GM12878 (cell line): Measurements from ENCODE around the gene POLR2L. TPM values are rescaled to one million over a fixed set of nuclear protein-coding genes. Genes with fewer than 3 reads are reported as not detected.

Experiments
- ATAC-seq: fragments of 200-7000 bp; cut with Tn5 transposase; 3 replicates; pipeline ENCODE4 v1.9.1; 2020; ENCODE audit warnings: mild to moderate bottlenecking, moderate library complexity
- BruUV-seq: library from RNA; stranded (reverse); fragments of 400-500 nt; replicated peaks from 2 replicates; lab custom pipeline; 2021; lab: Mats Ljungman, UMichigan
- CTCF ChIA-PET: fragments of 300-600 bp; sonication (Branson Sonifier 250); formaldehyde crosslinking; extraction: SDS; loops from one replicate; lab custom pipeline; 2021; ENCODE audit warnings: inconsistent platforms; lab: Yijun Ruan, JAX
- POLR2A ChIA-PET: fragments of 350-600 bp; formaldehyde crosslinking; extraction: SDS; loops from one replicate; lab custom pipeline; 2021; ENCODE audit warnings: inconsistent platforms; lab: Charles Lee
- RAD21 ChIA-PET: fragments of 300-600 bp; sonication (Branson Sonifier 250); formaldehyde crosslinking; loops from one replicate; lab custom pipeline; 2023; ENCODE audit warnings: antibody characterized with exemption; ENCODE audit not compliant: unreplicated experiment; lab: Charles Lee
- SMC1A ChIA-PET: fragments of 300-600 bp; sonication (Branson Sonifier 250); formaldehyde crosslinking; loops from one replicate; lab custom pipeline; 2023; ENCODE audit not compliant: unreplicated experiment, uncharacterized antibody; lab: Charles Lee
- DNase-seq: peaks from one replicate; pipeline ENCODE4 v3.0.0-alpha.2; 2011; ENCODE audit warnings: low read depth, low spot score
- FAIRE-seq: peaks from 3 replicates; lab custom pipeline; 2011; peaks lifted over from hg19 to GRCh38; lab: Jason Lieb, UNC
- H2AFZ ChIP-seq: 2 replicates; pipeline ENCODE4 v1.6.0; 2011; ENCODE audit warnings: low read depth, low read length, control low read depth; ENCODE audit not compliant: control insufficient read depth
- H3K27ac ChIP-seq: 2 replicates; pipeline ENCODE4 v1.5.1; 2011; ENCODE audit warnings: control low read depth; ENCODE audit not compliant: control insufficient read depth, insufficient read depth
- H3K27me3 ChIP-seq, 2 experiments: replicated peaks in 1 of 2; 2 replicates each; pipeline versions ENCODE4 v1.6.0 to v1.6.1; 2011; ENCODE audit warnings: low read length in 1 of 2; ENCODE audit not compliant: control insufficient read depth in 2 of 2, insufficient read depth in 2 of 2
- H3K36me3 ChIP-seq, 2 experiments: 2 replicates each; pipeline ENCODE4 v1.5.1; 2011; ENCODE audit warnings: low read length in 1 of 2; ENCODE audit not compliant: control insufficient read depth in 2 of 2, insufficient read depth in 2 of 2
- H3K4me1 ChIP-seq: 2 replicates; pipeline ENCODE4 v1.6.1; 2011; ENCODE audit warnings: mild to moderate bottlenecking, low read length, moderate library complexity, mixed read lengths; ENCODE audit not compliant: control insufficient read depth, insufficient read depth
- H3K4me2 ChIP-seq: 2 replicates; pipeline ENCODE4 v1.6.0; 2011; ENCODE audit warnings: control low read depth; ENCODE audit not compliant: control insufficient read depth, insufficient read depth
- H3K4me3 ChIP-seq: fragments of 200-600 bp; sonication (generic); 2 replicates; pipeline ENCODE4 v1.5.1; 2016
- H3K79me2 ChIP-seq: 2 replicates; pipeline ENCODE4 v1.6.0; 2011; ENCODE audit warnings: low read length; ENCODE audit not compliant: control insufficient read depth, insufficient read depth
- H3K9ac ChIP-seq: 2 replicates; pipeline ENCODE4 v1.8.0; 2011; ENCODE audit warnings: low read length, control low read depth, mixed read lengths; ENCODE audit not compliant: control insufficient read depth, insufficient read depth
- H3K9me3 ChIP-seq: replicated peaks from 3 replicates; pipeline ENCODE4 v1.5.1; 2011; ENCODE audit warnings: mild to moderate bottlenecking, low read length; ENCODE audit not compliant: control insufficient read depth, insufficient read depth
- H4K20me1 ChIP-seq: 2 replicates; pipeline ENCODE4 v1.6.0; 2011; ENCODE audit not compliant: control insufficient read depth, insufficient read depth
- DPF2 ChIP-seq: fragments of 450-650 bp; IDR thresholded peaks from 2 replicates; pipeline ENCODE4 v1.6.1; 2017; ENCODE audit warnings: mild to moderate bottlenecking
- EGR1 ChIP-seq, 2 experiments: IDR thresholded peaks; 1 replicate in 1 of 2; 2 replicates in 1 of 2; pipeline ENCODE4 v1.6.1; 2011 to 2012; ENCODE audit warnings: low read depth in 2 of 2, low read length in 2 of 2, borderline replicate concordance in 1 of 2, mild to moderate bottlenecking in 1 of 2, moderate library complexity in 1 of 2
- IKZF1 ChIP-seq: fragments of 450-650 bp; conservative IDR thresholded peaks from 2 replicates; pipeline ENCODE4 v1.6.1; 2017; ENCODE audit warnings: antibody characterized with exemption, mild to moderate bottlenecking
- IKZF2 ChIP-seq, 2 experiments: fragments of 450-650 bp; IDR thresholded peaks; 2 replicates each; pipeline ENCODE4 v1.6.1; 2017; ENCODE audit warnings: mild to moderate bottlenecking in 2 of 2, moderate library complexity in 2 of 2
- KDM1A ChIP-seq: fragments of 200-600 bp; sonication (generic); IDR thresholded peaks from 2 replicates; pipeline ENCODE4 v1.6.1; 2016; ENCODE audit warnings: borderline replicate concordance
- MAX ChIP-seq: IDR thresholded peaks from 2 replicates; pipeline ENCODE4 v1.6.1; 2012; ENCODE audit warnings: low read depth, low read length, improper control_type of control experiment
- MYC ChIP-seq: IDR thresholded peaks from 2 replicates; pipeline ENCODE4 v1.6.1; 2011; ENCODE audit warnings: mild to moderate bottlenecking, low read length, moderate library complexity, inconsistent platforms; ENCODE audit not compliant: insufficient read depth, insufficient replicate concordance, insufficient read length, severe bottlenecking
- NKRF ChIP-seq: fragments of 450-650 bp; conservative IDR thresholded peaks from 2 replicates; pipeline ENCODE4 v1.6.1; 2017; ENCODE audit warnings: mild to moderate bottlenecking, moderate library complexity
- NR2F1 ChIP-seq: fragments of 450-650 bp; conservative IDR thresholded peaks from 2 replicates; pipeline ENCODE4 v1.6.1; 2017; ENCODE audit warnings: mild to moderate bottlenecking
- POLR2A ChIP-seq: IDR thresholded peaks from 2 replicates; pipeline ENCODE4 v1.6.1; 2011; ENCODE audit warnings: low read depth, mild to moderate bottlenecking, low read length
- POLR2AphosphoS5 ChIP-seq: IDR thresholded peaks from 2 replicates; pipeline ENCODE4 v1.6.1; 2011; ENCODE audit warnings: mild to moderate bottlenecking, low read length, inconsistent platforms
- RELA ChIP-seq: fragments of 450-650 bp; IDR thresholded peaks from 2 replicates; pipeline ENCODE4 v1.8.0; 2014; ENCODE audit warnings: borderline replicate concordance; ENCODE audit not compliant: partially characterized antibody
- SUPT20H ChIP-seq: IDR thresholded peaks from 2 replicates; pipeline ENCODE4 v1.6.1; 2011; ENCODE audit warnings: low read depth, mild to moderate bottlenecking, low read length, moderate library complexity, borderline replicate concordance; ENCODE audit not compliant: control insufficient read depth
- TBL1XR1 ChIP-seq: IDR thresholded peaks from 2 replicates; pipeline ENCODE4 v1.6.1; 2012; ENCODE audit warnings: low read depth, low read length, improper control_type of control experiment
- TCF12 ChIP-seq: IDR thresholded peaks from 2 replicates; pipeline ENCODE4 v1.6.1; 2011; ENCODE audit warnings: low read depth, mild to moderate bottlenecking, low read length
- TCF3 ChIP-seq: IDR thresholded peaks from 2 replicates; pipeline ENCODE4 v1.6.1; 2012; ENCODE audit warnings: low read depth, mild to moderate bottlenecking, low read length, borderline replicate concordance; ENCODE audit not compliant: insufficient read depth
- WRNIP1 ChIP-seq: IDR thresholded peaks from 2 replicates; pipeline ENCODE4 v1.6.1; 2011; ENCODE audit warnings: low read depth, low read length, improper control_type of control experiment, borderline replicate concordance
- WGBS: methylation state at CpG from one replicate; pipeline ENCODE4 v1.1.6; 2016; ENCODE audit warnings: low lambda C conversion rate; ENCODE audit not compliant: insufficient replicate concordance, insufficient coverage; ENCODE audit errors: missing lambda C conversion rate; 5-methylcytosine and 5-hydroxymethylcytosine counted together
- in situ Hi-C: fragments of 300-500 bp; cut with MboI; formaldehyde crosslinking; loops from 9 replicates; pipeline ENCODE4 v1.14.3; 2018; ENCODE audit warnings: mixed read lengths
- intact Hi-C: fragments of 100-400 bp; cut with micrococcal nuclease; formaldehyde crosslinking; loops from one replicate; pipeline ENCODE4 v1.14.2; 2022; ENCODE audit not compliant: unreplicated experiment
- polyA plus RNA-seq, 11 experiments: library from polyadenylated mRNA; depleted of rRNA in 4 of 11; unstranded in 6 of 11; stranded (reverse) in 5 of 11; fragments of >200 nt; fragmentation: Nextera tagmentation in 4 of 11; fragmentation: Illumina TruSeq in 1 of 11; extraction: Ambion mirVana in 4 of 11; extraction: Trizol in 1 of 11; gene quantifications; 1 replicate in 1 of 11; 2 replicates in 10 of 11; pipeline versions ENCODE4 v1.2.1 to v1.2.3, GENCODE V29; 2011 to 2016; ENCODE audit warnings: inconsistent platforms in 2 of 11, missing spikeins in 2 of 11, low read depth in 1 of 11
- total RNA-seq, 4 experiments: library from RNA; depleted of rRNA in 3 of 4; stranded (reverse); fragments of >200 nt in 3 of 4; fragmentation: Illumina TruSeq in 1 of 4; extraction: Trizol in 1 of 4; gene quantifications; 2 replicates each; pipeline versions ENCODE4 v1.2.1 to v1.2.3, GENCODE V29; 2013 to 2021

POLR2L gene
- total and polyA plus RNA-seq, 10 of the 15 experiments (the other 5 are each of a cell fraction or from before 2014, with no cell fraction given): 23.1 to 497 (median 125) TPM

- SMC1A ChIA-PET: no interaction called here
- RAD21 ChIA-PET: interaction anchor here (0.6 to 2.8 kb wide), 9 partner anchors 10 to 260 kb away, joined by 3 to 14 read pairs (median 4); partner anchors contain the start of genes GATD1, HRAS and TMEM80
- WGBS: 1% methylated on average over 24 of the region's 26 CpGs
- no peaks in the 10 kb centered on the region for H3K9me3 ChIP-seq
- BruUV-seq: no TSS peak
- peaks cover 30% of the 10 kb centered on the region for H3K79me2 ChIP-seq
- intact Hi-C loops (loop anchor here (5.0 kb wide), 1 partner anchor 49 kb away; the partner anchor contains the start of gene TALDO1), in situ Hi-C loops (no loop called here)
- H4K20me1 ChIP-seq: no peaks in the 10 kb centered on the region
- peak overlapping the region; percentile 67 for H3K27ac ChIP-seq
- POLR2A ChIA-PET: interaction anchor here (0.5 to 1.7 kb wide), 11 partner anchors 10 to 144 kb away, joined by 3 to 10 read pairs (median 4); partner anchors contain the start of genes PNPLA2 and RPLP2
- no peaks in the 10 kb centered on the region for H3K27me3 ChIP-seq
- FAIRE-seq: no peak
- H2AFZ ChIP-seq: peak overlapping the region; percentile 59
- H3K9ac ChIP-seq: peak overlapping the region; percentile 80
- peaks cover 15% of the 10 kb centered on the region for H3K4me1 ChIP-seq
- H3K4me3 ChIP-seq: peak overlapping the region; percentile 97
- ATAC-seq: peak; percentile 73
- peaks cover 0 to 10% of the 10 kb centered on the region in 2 experiments; a peak in 2 of 4 replicates for H3K36me3 ChIP-seq
- CTCF ChIA-PET: interaction anchor here (0.6 to 1.6 kb wide), 7 partner anchors 48 to 242 kb away, joined by 3 to 5 read pairs (median 3); partner anchors contain the start of gene TMEM80
- H3K4me2 ChIP-seq: peak overlapping the region; percentile 100
- DNase-seq: no peak
- TF ChIP-seq EGR1 (IDR thresholded peaks at IDR 0.05; ENCODE audit: borderline replicate concordance in 1 of 2, low read depth in 2 of 2, low read length in 2 of 2) (0 out of 3 replicates have a peak, but pooled peaks of 1 of the 2 experiments have one; percentile 4), TCF12 (0 out of 2 replicates have a peak, but pooled peaks have one; percentile 8), RELA (peak; percentile 11), SUPT20H (no peak), WRNIP1 (no peak), NR2F1 (peak; percentile 66), MYC (no peak), DPF2 (0 out of 2 replicates have a peak, but pooled peaks have one; percentile 38), KDM1A (no peak), IKZF1 (peak; percentile 52), NKRF (peak; percentile 13; the same call in 1 of the 2 replicates), MAX (no peak; the same call in 1 of the 2 replicates), POLR2AphosphoS5 (peak; percentile 53; the same call in 1 of the 2 replicates), TCF3 (0 out of 2 replicates have a peak, but pooled peaks have one; percentile 22), TBL1XR1 (no peak), IKZF2 (IDR thresholded peaks at IDR 0.05) (peak; percentile 25 to 40; a peak in 1 of 4 replicates), POLR2A (peak; percentile 77)
These were observed 46.4 kb downstream of the POLR2L start for GRCh38 chr11:795634-796564.
